K562 (cell line): ENCODE results near the gene RIOX2. TPM values are rescaled to one million over a fixed set of nuclear protein-coding genes. Genes with fewer than 3 reads are reported as not detected.
A peak's percentile ranks its signal among the peaks of the same experiment; 100 is the strongest.

ENCODE experiments used
- ARNT ChIP-seq, 2 experiments: fragments of 450-650 bp; IDR thresholded peaks; 2 replicates each; pipeline ENCODE4 v1.6.1; 2016; ENCODE audit warnings: mild to moderate bottlenecking in 1 of 2
- ATF3 ChIP-seq, 2 experiments: fragments of 450-650 bp in 1 of 2; sonication (generic) in 1 of 2; formaldehyde crosslinking in 1 of 2; IDR thresholded peaks in 1 of 2; conservative IDR thresholded peaks in 1 of 2; 2 replicates each; pipeline versions ENCODE4 v1.6.1 to v1.8.1; 2016 to 2023; ENCODE audit warnings: mild to moderate bottlenecking in 2 of 2, moderate library complexity in 2 of 2, inconsistent platforms in 1 of 2, missing genetic modification reagents in 1 of 2
- ATF7 ChIP-seq: fragments of 450-650 bp; IDR thresholded peaks from 2 replicates; pipeline ENCODE4 v1.7.1; 2014; ENCODE audit warnings: mild to moderate bottlenecking, moderate library complexity
- CTBP1 ChIP-seq: fragments of 450-650 bp; IDR thresholded peaks from 2 replicates; pipeline ENCODE4 v1.6.1; 2016; ENCODE audit warnings: borderline replicate concordance
- ETV1 ChIP-seq: fragments of 450-650 bp; conservative IDR thresholded peaks from 2 replicates; pipeline ENCODE4 v1.6.1; 2016; ENCODE audit warnings: missing genetic modification characterization, control low read depth, low read depth, missing compliant biosample characterization
- HES1 ChIP-seq: fragments of 450-650 bp; IDR thresholded peaks from 2 replicates; pipeline ENCODE4 v1.6.1; 2016; ENCODE audit warnings: low read depth, mild to moderate bottlenecking, moderate library complexity
- JUND ChIP-seq, 2 experiments: IDR thresholded peaks; 2 replicates in 1 of 2; 3 replicates in 1 of 2; pipeline ENCODE4 v1.6.1; 2011; ENCODE audit warnings: borderline replicate concordance in 2 of 2, low read depth in 2 of 2, low read length in 2 of 2, improper control_type of control experiment in 1 of 2, missing biosample characterization in 1 of 2, missing genetic modification characterization in 1 of 2, missing genetic modification reagents in 1 of 2
- KDM5B ChIP-seq: fragments of 200-600 bp; sonication (generic); IDR thresholded peaks from 2 replicates; pipeline ENCODE4 v1.6.1; 2012; ENCODE audit warnings: low read depth, mild to moderate bottlenecking, moderate library complexity, low read length, control low read depth, inconsistent platforms; ENCODE audit not compliant: insufficient replicate concordance
- KLF16 ChIP-seq: IDR thresholded peaks from 2 replicates; pipeline ENCODE4 v1.6.1; 2016; ENCODE audit warnings: antibody characterized with exemption
- LEF1 ChIP-seq: fragments of 450-650 bp; IDR thresholded peaks from 2 replicates; pipeline ENCODE4 v1.6.1; 2016; ENCODE audit warnings: mild to moderate bottlenecking
- MAZ ChIP-seq, 2 experiments: fragments of 450-650 bp in 1 of 2; sonication (generic) in 1 of 2; formaldehyde crosslinking; IDR thresholded peaks in 1 of 2; conservative IDR thresholded peaks in 1 of 2; 2 replicates each; pipeline versions ENCODE4 v1.4.0 to v1.5.0; 2020; ENCODE audit warnings: mild to moderate bottlenecking in 1 of 2, missing genetic modification reagents in 1 of 2
- MTA2 ChIP-seq: fragments of 450-650 bp; IDR thresholded peaks from 2 replicates; pipeline ENCODE4 v1.6.1; 2016; ENCODE audit warnings: low read depth
- NCOR1 ChIP-seq: fragments of 450-650 bp; IDR thresholded peaks from 2 replicates; pipeline ENCODE4 v1.6.1; 2016; ENCODE audit warnings: mild to moderate bottlenecking, moderate library complexity
- RBM22 ChIP-seq: fragments of 200-400 bp; formaldehyde crosslinking; IDR thresholded peaks from 2 replicates; pipeline ENCODE4 v1.6.1; 2018; ENCODE audit warnings: low read length, low read depth; ENCODE audit not compliant: poor library complexity, severe bottlenecking
- RNF2 ChIP-seq: sonication (generic); IDR thresholded peaks from 2 replicates; pipeline ENCODE4 v1.6.1; 2016
- SRF ChIP-seq, 2 experiments: fragments of 250-450, 450-650 bp in 1 of 2; sonication (Bioruptor Pico) in 1 of 2; sonication (generic) in 1 of 2; formaldehyde crosslinking; IDR thresholded peaks; 2 replicates each; pipeline versions ENCODE4 v1.5.0 to v1.5.1; 2020 to 2022; ENCODE audit warnings: mild to moderate bottlenecking in 1 of 2, missing genetic modification reagents in 1 of 2
- TAF15 ChIP-seq: fragments of 200-400 bp; formaldehyde crosslinking; IDR thresholded peaks from 2 replicates; pipeline ENCODE4 v1.6.1; 2017; ENCODE audit warnings: mild to moderate bottlenecking, low read depth, low read length, moderate library complexity
- TAL1 ChIP-seq: fragments of 450-650 bp; IDR thresholded peaks from 2 replicates; pipeline ENCODE4 v1.6.1; 2016; ENCODE audit warnings: mild to moderate bottlenecking
- TCF3 ChIP-seq: sonication (generic); formaldehyde crosslinking; IDR thresholded peaks from 2 replicates; pipeline ENCODE4 v1.4.0; 2020; ENCODE audit warnings: mild to moderate bottlenecking, missing genetic modification reagents
- USF1 ChIP-seq: sonication (generic); formaldehyde crosslinking; IDR thresholded peaks from 2 replicates; pipeline ENCODE4 v1.9.0; 2022; ENCODE audit warnings: mild to moderate bottlenecking, missing genetic modification reagents
- ZFPM2 ChIP-seq: fragments of 250-450 bp; sonication (Bioruptor Pico); IDR thresholded peaks from 2 replicates; pipeline ENCODE4 v1.5.1; 2022; ENCODE audit warnings: mild to moderate bottlenecking
- ZNF143 ChIP-seq: sonication (generic); formaldehyde crosslinking; IDR thresholded peaks from 2 replicates; pipeline ENCODE4 v1.9.0; 2022; ENCODE audit warnings: mild to moderate bottlenecking, missing genetic modification reagents
- ZNF311 ChIP-seq: fragments of 250-450 bp; sonication (Bioruptor Pico); IDR thresholded peaks from 2 replicates; pipeline ENCODE4 v1.4.0; 2020; ENCODE audit warnings: mild to moderate bottlenecking, moderate library complexity
- polyA plus RNA-seq, 8 experiments: library from polyadenylated mRNA; depleted of rRNA in 4 of 8; stranded (reverse) in 5 of 8; unstranded in 3 of 8; fragments of >200 nt; fragmentation: Nextera tagmentation in 2 of 8; fragmentation: Illumina TruSeq in 1 of 8; extraction: Ambion mirVana in 2 of 8; extraction: Trizol in 1 of 8; gene quantifications; 2 replicates each; pipeline versions ENCODE4 v1.2.1 to v1.2.3, GENCODE V29; 2011 to 2014; ENCODE audit warnings: inconsistent platforms in 1 of 8, missing spikeins in 1 of 8
- total RNA-seq, 7 experiments: library from RNA; depleted of rRNA in 6 of 7; stranded (reverse); fragments of >200 nt in 6 of 7; fragmentation: Illumina TruSeq in 2 of 7; extraction: Trizol in 2 of 7; gene quantifications; 2 replicates each; pipeline versions ENCODE4 v1.2.1 to v1.2.3, GENCODE V29; 2011 to 2021; ENCODE audit warnings: low replicate concordance in 1 of 7
- TF ChIP-seq, protein P1 (sequence below): sonication (generic); IDR thresholded peaks from 2 replicates; pipeline ENCODE4 v1.6.1; 2016
- TF ChIP-seq, protein P2 (sequence below): fragments of 450-650 bp; IDR thresholded peaks from 2 replicates; pipeline ENCODE4 v1.6.1; 2016; ENCODE audit warnings: antibody characterized with exemption

RIOX2 gene
- total and polyA plus RNA-seq, 9 of the 15 experiments (the other 6 are each of a cell fraction or from before 2014, with no cell fraction given): 22.2 to 56.0 (median 32.6) TPM

DNA sequence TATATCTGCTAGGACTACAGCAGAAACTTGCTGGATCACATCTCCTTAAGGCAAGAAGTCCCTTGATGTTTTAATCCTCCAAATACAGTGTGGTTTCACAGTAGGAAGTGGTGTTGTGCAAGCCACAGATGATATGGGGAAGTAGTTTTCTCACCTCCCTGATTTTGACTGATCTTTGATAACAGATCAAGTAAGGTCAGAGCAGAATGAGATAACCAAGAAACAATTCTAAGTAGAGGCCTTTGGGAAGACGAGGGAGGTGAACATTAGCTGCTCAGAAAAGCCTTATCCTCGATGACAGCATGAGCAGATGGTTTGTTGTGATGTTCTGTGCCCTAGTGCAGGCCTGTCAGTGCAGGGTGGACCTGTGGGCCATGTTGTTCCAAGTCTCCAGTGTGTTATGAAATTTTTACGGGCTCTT is 61.3 kb downstream of the RIOX2 start (continued):
- TF ChIP-seq, protein P1, sequence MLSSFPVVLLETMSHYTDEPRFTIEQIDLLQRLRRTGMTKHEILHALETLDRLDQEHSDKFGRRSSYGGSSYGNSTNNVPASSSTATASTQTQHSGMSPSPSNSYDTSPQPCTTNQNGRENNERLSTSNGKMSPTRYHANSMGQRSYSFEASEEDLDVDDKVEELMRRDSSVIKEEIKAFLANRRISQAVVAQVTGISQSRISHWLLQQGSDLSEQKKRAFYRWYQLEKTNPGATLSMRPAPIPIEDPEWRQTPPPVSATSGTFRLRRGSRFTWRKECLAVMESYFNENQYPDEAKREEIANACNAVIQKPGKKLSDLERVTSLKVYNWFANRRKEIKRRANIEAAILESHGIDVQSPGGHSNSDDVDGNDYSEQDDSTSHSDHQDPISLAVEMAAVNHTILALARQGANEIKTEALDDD: peak; percentile 26; the same call in 1 of the 2 replicates
- TF ChIP-seq ATF7 (peak; percentile 40; the same call in 1 of the 2 replicates), CTBP1 (peak; percentile 88), ZFPM2 (CRISPR knock-in tag) (no peak), TAF15 (no peak), HES1 (peak; percentile 84), SRF (CRISPR knock-in tag; IDR thresholded peaks at IDR 0.05) (no peak), JUND (IDR thresholded peaks at IDR 0.05; ENCODE audit: borderline replicate concordance, low read depth, low read length) (peak; percentile 12; the same call in 1 of the 2 replicates), JUND (tag; IDR thresholded peaks at IDR 0.05; ENCODE audit: borderline replicate concordance, low read depth, low read length) (peak; percentile 55; the same call in 1 of the 3 replicates), RBM22 (no peak), ZNF311 (no peak), TAL1 (peak; percentile 84), ZNF143 (no peak), ARNT (IDR thresholded peaks at IDR 0.05) (peak in 1 of 2 experiments; percentile 65; a peak in 1 of 4 replicates), ATF3 (IDR thresholded peaks at IDR 0.05) (0 out of 2 replicates have a peak, but pooled peaks have one; percentile 18), ATF3 (CRISPR knock-in tag; conservative IDR thresholded peaks at IDR 0.05) (no peak), USF1 (CRISPR knock-in tag) (no peak), MTA2 (peak; percentile 58), KLF16 (peak; percentile 66; the same call in 1 of the 2 replicates), MAZ (CRISPR knock-in tag; conservative IDR thresholded peaks at IDR 0.05 in 1 of 2, IDR thresholded peaks at IDR 0.05 in 1 of 2) (0 out of 4 replicates have a peak, but pooled peaks of 1 of the 2 experiments have one; percentile 24), KDM5B (no peak), TCF3 (CRISPR knock-in tag) (peak; percentile 88), ETV1 (peak; percentile 47; the same call in 1 of the 2 replicates), LEF1 (peak; percentile 82), NCOR1 (peak; percentile 78), RNF2 (peak; percentile 61; the same call in 1 of the 2 replicates)
- TF ChIP-seq, protein P2, sequence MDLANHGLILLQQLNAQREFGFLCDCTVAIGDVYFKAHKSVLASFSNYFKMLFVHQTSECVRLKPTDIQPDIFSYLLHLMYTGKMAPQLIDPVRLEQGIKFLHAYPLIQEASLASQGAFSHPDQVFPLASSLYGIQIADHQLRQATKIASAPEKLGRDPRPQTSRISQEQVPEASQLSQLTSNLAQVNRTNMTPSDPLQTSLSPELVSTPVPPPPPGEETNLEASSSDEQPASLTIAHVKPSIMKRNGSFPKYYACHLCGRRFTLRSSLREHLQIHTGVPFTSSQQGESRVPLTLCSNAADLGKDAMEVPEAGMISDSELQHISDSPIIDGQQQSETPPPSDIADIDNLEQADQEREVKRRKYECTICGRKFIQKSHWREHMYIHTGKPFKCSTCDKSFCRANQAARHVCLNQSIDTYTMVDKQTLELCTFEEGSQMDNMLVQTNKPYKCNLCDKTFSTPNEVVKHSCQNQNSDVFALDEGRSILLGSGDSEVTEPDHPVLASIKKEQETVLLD: peak; percentile 30; the same call in 1 of the 2 replicates
